HCT116 (cell line): ENCODE results near the gene N4BP2. TPM values are rescaled to one million over a fixed set of nuclear protein-coding genes. Genes with fewer than 3 reads are reported as not detected.

Source experiments
- ATAC-seq: fragments of 200-7000 bp; cut with Tn5 transposase; 2 replicates; pipeline ENCODE4 v1.9.1; 2020; ENCODE audit warnings: mild to moderate bottlenecking, moderate library complexity
- BruUV-seq: library from RNA; stranded (reverse); fragments of 400-500 nt; replicated peaks from 2 replicates; lab custom pipeline; 2021; lab: Mats Ljungman, UMichigan
- CTCF ChIA-PET: fragments of 300-600 bp; sonication (Branson Sonifier 250); formaldehyde crosslinking; loops from one replicate; lab custom pipeline; 2021; ENCODE audit warnings: antibody characterized with exemption; lab: Charles Lee
- POLR2A ChIA-PET: fragments of 300-600, 350-600 bp; sonication (Branson Sonifier 250); formaldehyde crosslinking; loops from one replicate; lab custom pipeline; 2021; ENCODE audit warnings: antibody characterized with exemption; lab: Charles Lee
- RAD21 ChIA-PET, 2 experiments: fragments of 300-600 bp; sonication (Branson Sonifier 250); formaldehyde crosslinking; loops; one replicate each; lab custom pipeline; 2023; ENCODE audit warnings: low total read pairs in 2 of 2; ENCODE audit not compliant: uncharacterized antibody in 2 of 2, unreplicated experiment in 2 of 2, low non-redundant PET in 1 of 2; lab: Charles Lee
- DNase-seq: peaks from one replicate; pipeline ENCODE4 v3.0.0-alpha.2; 2010; ENCODE audit warnings: low read depth, low spot score
- H2AFZ ChIP-seq: fragments of 200-600 bp; shearing (Covaris generic), sonication (generic); 2 replicates; pipeline ENCODE4 v1.6.1; 2017; ENCODE audit warnings: low read depth, mixed run types, mixed read lengths, antibody characterized with exemption, low read length; ENCODE audit not compliant: poor library complexity, severe bottlenecking
- H3K27ac ChIP-seq: 2 replicates; pipeline ENCODE4 v1.5.1; 2012; ENCODE audit warnings: low read depth, low read length
- H3K27me3 ChIP-seq: fragments of 200-600 bp; sonication (generic); 2 replicates; pipeline ENCODE4 v1.6.1; 2016; ENCODE audit warnings: mixed run types, low read length, mixed read lengths; ENCODE audit not compliant: insufficient read depth
- H3K36me3 ChIP-seq, 2 experiments: fragments of 200-500 bp in 1 of 2; fragments of 200-600 bp in 1 of 2; sonication (Bioruptor generic) in 1 of 2; sonication (generic) in 1 of 2; 2 replicates each; pipeline versions ENCODE4 v1.5.1 to v1.6.1; 2014 to 2016; ENCODE audit warnings: low read length in 2 of 2, inconsistent platforms in 1 of 2, mixed read lengths in 1 of 2, mixed run types in 1 of 2; ENCODE audit not compliant: insufficient read depth in 2 of 2, control insufficient read depth in 1 of 2
- H3K4me1 ChIP-seq, 2 experiments: fragments of 200-600 bp in 1 of 2; sonication (generic) in 1 of 2; 2 replicates each; pipeline versions ENCODE4 v1.5.1 to v1.6.1; 2012 to 2017; ENCODE audit warnings: low read length in 2 of 2, inconsistent platforms in 1 of 2, mild to moderate bottlenecking in 1 of 2, mixed read lengths in 1 of 2, mixed run types in 1 of 2, moderate library complexity in 1 of 2; ENCODE audit not compliant: insufficient read depth in 2 of 2, control insufficient read depth in 1 of 2
- H3K4me2 ChIP-seq: fragments of 200-600 bp; sonication (generic); 2 replicates; pipeline ENCODE4 v1.6.1; 2017; ENCODE audit warnings: mixed run types, low read length, mixed read lengths
- H3K4me3 ChIP-seq, 2 experiments: fragments of 200-600 bp in 1 of 2; sonication (generic) in 1 of 2; replicated peaks in 1 of 2; 2 replicates each; pipeline ENCODE4 v1.5.1; 2011 to 2016; ENCODE audit warnings: low read length in 2 of 2, control low read depth in 1 of 2, low read depth in 1 of 2, mild to moderate bottlenecking in 1 of 2, mixed read lengths in 1 of 2, mixed run types in 1 of 2
- H3K79me2 ChIP-seq: fragments of 200-600 bp; sonication (generic); 2 replicates; pipeline ENCODE4 v1.6.1; 2017; ENCODE audit warnings: mild to moderate bottlenecking, mixed run types, low read length, moderate library complexity, mixed read lengths; ENCODE audit not compliant: insufficient read depth
- H3K9ac ChIP-seq: fragments of 200-600 bp; sonication (generic); 2 replicates; pipeline ENCODE4 v1.6.1; 2016; ENCODE audit warnings: low read length, mixed read lengths
- H3K9me2 ChIP-seq: fragments of 200-600 bp; sonication (generic), shearing (Covaris generic); 2 replicates; pipeline ENCODE4 v1.6.1; 2017; ENCODE audit warnings: mixed run types, mild to moderate bottlenecking, moderate library complexity; ENCODE audit not compliant: insufficient read depth
- H3K9me3 ChIP-seq, 2 experiments: fragments of 200-500 bp in 1 of 2; fragments of 200-600 bp in 1 of 2; sonication (Bioruptor generic) in 1 of 2; sonication (generic) in 1 of 2; 2 replicates each; pipeline ENCODE4 v1.6.1; 2014 to 2017; ENCODE audit warnings: low read length in 2 of 2, mixed read lengths in 2 of 2, inconsistent platforms in 1 of 2, low read depth in 1 of 2, mild to moderate bottlenecking in 1 of 2, mixed run types in 1 of 2, moderate library complexity in 1 of 2; ENCODE audit not compliant: control insufficient read depth in 1 of 2, insufficient read depth in 1 of 2
- H4K20me1 ChIP-seq: fragments of 200-600 bp; sonication (generic), shearing (Covaris generic); 2 replicates; pipeline ENCODE4 v1.6.1; 2017; ENCODE audit warnings: mixed run types, mild to moderate bottlenecking, moderate library complexity; ENCODE audit not compliant: insufficient read depth
- CEBPB ChIP-seq: IDR thresholded peaks from 2 replicates; pipeline ENCODE4 v1.6.1; 2012; ENCODE audit warnings: low read depth
- EGR1 ChIP-seq: IDR thresholded peaks from 2 replicates; pipeline ENCODE4 v1.6.1; 2012; ENCODE audit warnings: low read depth
- ELF1 ChIP-seq: IDR thresholded peaks from 2 replicates; pipeline ENCODE4 v1.6.1; 2012; ENCODE audit warnings: low read depth, borderline replicate concordance
- EZH2 ChIP-seq: fragments of 200-600 bp; sonication (generic); IDR thresholded peaks from 2 replicates; pipeline ENCODE4 v1.6.1; 2017; ENCODE audit warnings: antibody characterized with exemption, mixed run types
- FOSL1 ChIP-seq: IDR thresholded peaks from 2 replicates; pipeline ENCODE4 v1.6.1; 2012; ENCODE audit warnings: low read depth
- JUND ChIP-seq: IDR thresholded peaks from 2 replicates; pipeline ENCODE4 v1.6.1; 2012
- POLR2A ChIP-seq: IDR thresholded peaks from 2 replicates; pipeline ENCODE4 v1.7.0; 2011; ENCODE audit warnings: borderline replicate concordance; ENCODE audit not compliant: insufficient read depth, insufficient read length; ENCODE audit errors: extremely low read depth
- RAD21 ChIP-seq: IDR thresholded peaks from 2 replicates; pipeline ENCODE4 v1.6.1; 2012; ENCODE audit warnings: low read depth, mild to moderate bottlenecking
- SIN3A ChIP-seq: IDR thresholded peaks from 2 replicates; pipeline ENCODE4 v1.6.1; 2012; ENCODE audit warnings: low read depth
- SP1 ChIP-seq: IDR thresholded peaks from 2 replicates; pipeline ENCODE4 v1.6.1; 2012; ENCODE audit warnings: low read depth
- TCF7L2 ChIP-seq: IDR thresholded peaks from 2 replicates; pipeline ENCODE4 v1.7.0; 2011; ENCODE audit warnings: borderline replicate concordance, inconsistent platforms; ENCODE audit not compliant: insufficient read depth, insufficient read length; ENCODE audit errors: extremely low read depth
- YY1 ChIP-seq: IDR thresholded peaks from 2 replicates; pipeline ENCODE4 v1.6.1; 2011; ENCODE audit warnings: low read length, low read depth, moderate library complexity, mild to moderate bottlenecking; ENCODE audit not compliant: insufficient replicate concordance; ENCODE audit errors: extremely low read depth
- ZFX ChIP-seq: fragments of 450-650 bp; IDR thresholded peaks from 2 replicates; pipeline ENCODE4 v1.6.1; 2017
- intact Hi-C: fragments of 100-400 bp; cut with micrococcal nuclease; formaldehyde crosslinking; loops from 2 replicates; pipeline ENCODE4 v1.10.0; 2022
- total RNA-seq: library from RNA; stranded (reverse); gene quantifications from one replicate; pipeline ENCODE4 v1.2.1, GENCODE V29; 2021; ENCODE audit not compliant: unreplicated experiment
- TF ChIP-seq, protein P1 (sequence below), 3 experiments: fragments of 200-600 bp in 1 of 3; sonication (generic) in 1 of 3; IDR thresholded peaks in 2 of 3; conservative IDR thresholded peaks in 1 of 3; 2 replicates each; pipeline ENCODE4 v1.5.1; 2012 to 2017; ENCODE audit warnings: low read depth in 2 of 3, low read length in 2 of 3, antibody characterized with exemption in 1 of 3, borderline replicate concordance in 1 of 3, control low read depth in 1 of 3, mild to moderate bottlenecking in 1 of 3, mixed read lengths in 1 of 3, mixed run types in 1 of 3, moderate library complexity in 1 of 3; ENCODE audit not compliant: insufficient read depth in 1 of 3
- TF ChIP-seq, protein P2 (sequence below): IDR thresholded peaks from 2 replicates; pipeline ENCODE4 v1.6.1; 2012
- TF ChIP-seq, protein P3 (sequence below): IDR thresholded peaks from 2 replicates; pipeline ENCODE4 v1.6.1; 2011; ENCODE audit warnings: mild to moderate bottlenecking, low read length, moderate library complexity; ENCODE audit not compliant: insufficient replicate concordance; ENCODE audit errors: extremely low read depth

The N4BP2 gene
- total RNA-seq, 1 experiment from 2014 or later: 7.0 TPM

DNA sequence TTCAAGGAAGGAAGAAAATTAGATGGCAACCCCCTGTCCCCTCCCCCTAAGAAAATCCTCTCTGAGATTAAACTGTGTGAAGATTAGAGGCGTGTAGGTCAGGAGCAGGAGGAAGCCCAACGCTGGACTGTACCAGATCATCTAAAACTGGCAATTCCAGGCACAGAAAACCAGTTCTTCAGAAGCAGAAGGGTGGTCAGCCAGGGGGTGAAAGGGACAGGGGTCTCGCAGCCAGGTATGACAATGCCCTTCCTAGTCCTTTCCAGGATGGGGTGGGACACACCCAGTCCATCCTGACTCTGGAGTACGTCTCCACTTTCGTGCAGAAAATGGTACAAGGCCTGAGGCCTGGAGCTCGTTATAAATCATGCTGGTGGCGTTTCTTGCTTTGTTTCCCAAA is 136.9 kb downstream of the N4BP2 start:
- BruUV-seq: no TSS peak
- no peak for ATAC-seq
- intact Hi-C loops: no loop called here

DNA sequence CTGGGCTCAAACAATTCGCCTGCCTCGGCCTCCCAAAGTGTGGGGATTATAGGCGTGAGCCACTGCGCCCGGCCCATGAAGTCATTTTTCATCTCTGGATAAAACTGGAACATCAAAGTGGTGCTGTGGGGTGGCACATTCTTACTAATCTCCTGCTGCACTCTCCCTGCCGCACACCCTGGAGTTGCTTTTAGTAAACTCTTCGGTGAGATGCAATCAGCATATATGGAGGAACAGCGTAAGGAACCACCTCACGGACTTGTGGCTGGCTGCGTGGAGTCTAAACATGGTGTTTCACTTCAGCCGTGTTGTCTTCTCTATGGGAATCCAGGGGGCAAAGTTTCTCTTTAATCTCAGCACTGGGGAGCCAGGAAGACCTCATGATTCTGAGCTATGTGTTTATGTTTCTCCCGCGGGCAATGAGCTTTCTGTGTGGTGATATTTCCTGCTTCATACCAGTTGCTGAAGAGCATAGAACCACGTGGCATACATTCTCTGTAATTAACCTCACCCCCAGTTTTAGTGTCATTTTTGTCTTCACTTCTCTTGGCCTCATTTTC is 138.0 kb downstream of the N4BP2 start:
- Histone ChIP-seq H3K9me3 (no peaks in the 10 kb centered on the region), H3K27ac (no peak overlapping the region), H3K4me2 (no peak overlapping the region), H2AFZ (no peak overlapping the region), H3K9me2 (no peaks in the 10 kb centered on the region), H3K4me1 (no peaks in the 10 kb centered on the region), H3K9ac (no peak overlapping the region), H3K36me3 (no peaks in the 10 kb centered on the region), H3K79me2 (no peaks in the 10 kb centered on the region), H3K27me3 (no peaks in the 10 kb centered on the region), H3K4me3 (no peak overlapping the region), H4K20me1 (no peaks in the 10 kb centered on the region)
- BruUV-seq: no TSS peak
- ATAC-seq: no peak
- CTCF ChIA-PET: no interaction called here
- no peak for DNase-seq
- RAD21 ChIA-PET: no interaction called here
- intact Hi-C loops: no loop called here
- POLR2A ChIA-PET: no interaction called here
- TF ChIP-seq FOSL1: no peak
- TF ChIP-seq, protein P1, sequence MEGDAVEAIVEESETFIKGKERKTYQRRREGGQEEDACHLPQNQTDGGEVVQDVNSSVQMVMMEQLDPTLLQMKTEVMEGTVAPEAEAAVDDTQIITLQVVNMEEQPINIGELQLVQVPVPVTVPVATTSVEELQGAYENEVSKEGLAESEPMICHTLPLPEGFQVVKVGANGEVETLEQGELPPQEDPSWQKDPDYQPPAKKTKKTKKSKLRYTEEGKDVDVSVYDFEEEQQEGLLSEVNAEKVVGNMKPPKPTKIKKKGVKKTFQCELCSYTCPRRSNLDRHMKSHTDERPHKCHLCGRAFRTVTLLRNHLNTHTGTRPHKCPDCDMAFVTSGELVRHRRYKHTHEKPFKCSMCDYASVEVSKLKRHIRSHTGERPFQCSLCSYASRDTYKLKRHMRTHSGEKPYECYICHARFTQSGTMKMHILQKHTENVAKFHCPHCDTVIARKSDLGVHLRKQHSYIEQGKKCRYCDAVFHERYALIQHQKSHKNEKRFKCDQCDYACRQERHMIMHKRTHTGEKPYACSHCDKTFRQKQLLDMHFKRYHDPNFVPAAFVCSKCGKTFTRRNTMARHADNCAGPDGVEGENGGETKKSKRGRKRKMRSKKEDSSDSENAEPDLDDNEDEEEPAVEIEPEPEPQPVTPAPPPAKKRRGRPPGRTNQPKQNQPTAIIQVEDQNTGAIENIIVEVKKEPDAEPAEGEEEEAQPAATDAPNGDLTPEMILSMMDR (IDR thresholded peaks at IDR 0.05 in 2 of 3, conservative IDR thresholded peaks at IDR 0.05 in 1 of 3; ENCODE audit: borderline replicate concordance in 1 of 3, insufficient read depth in 1 of 3, low read depth in 2 of 3, low read length in 2 of 3): no peak
- TF ChIP-seq ELF1: no peak
- no peak for TF ChIP-seq POLR2A
- TF ChIP-seq, protein P2, sequence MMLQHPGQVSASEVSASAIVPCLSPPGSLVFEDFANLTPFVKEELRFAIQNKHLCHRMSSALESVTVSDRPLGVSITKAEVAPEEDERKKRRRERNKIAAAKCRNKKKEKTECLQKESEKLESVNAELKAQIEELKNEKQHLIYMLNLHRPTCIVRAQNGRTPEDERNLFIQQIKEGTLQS: no peak
- no peak for TF ChIP-seq SP1
- TF ChIP-seq, protein P3, sequence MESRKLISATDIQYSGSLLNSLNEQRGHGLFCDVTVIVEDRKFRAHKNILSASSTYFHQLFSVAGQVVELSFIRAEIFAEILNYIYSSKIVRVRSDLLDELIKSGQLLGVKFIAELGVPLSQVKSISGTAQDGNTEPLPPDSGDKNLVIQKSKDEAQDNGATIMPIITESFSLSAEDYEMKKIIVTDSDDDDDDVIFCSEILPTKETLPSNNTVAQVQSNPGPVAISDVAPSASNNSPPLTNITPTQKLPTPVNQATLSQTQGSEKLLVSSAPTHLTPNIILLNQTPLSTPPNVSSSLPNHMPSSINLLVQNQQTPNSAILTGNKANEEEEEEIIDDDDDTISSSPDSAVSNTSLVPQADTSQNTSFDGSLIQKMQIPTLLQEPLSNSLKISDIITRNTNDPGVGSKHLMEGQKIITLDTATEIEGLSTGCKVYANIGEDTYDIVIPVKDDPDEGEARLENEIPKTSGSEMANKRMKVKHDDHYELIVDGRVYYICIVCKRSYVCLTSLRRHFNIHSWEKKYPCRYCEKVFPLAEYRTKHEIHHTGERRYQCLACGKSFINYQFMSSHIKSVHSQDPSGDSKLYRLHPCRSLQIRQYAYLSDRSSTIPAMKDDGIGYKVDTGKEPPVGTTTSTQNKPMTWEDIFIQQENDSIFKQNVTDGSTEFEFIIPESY: no peak
- no peak for TF ChIP-seq ZFX
- TF ChIP-seq EZH2: no peak
- TF ChIP-seq TCF7L2: no peak
- TF ChIP-seq YY1: no peak
- no peak for TF ChIP-seq SIN3A
- no peak for TF ChIP-seq JUND
- TF ChIP-seq RAD21: no peak
- TF ChIP-seq CEBPB: no peak

More for the DNA sequence above, 136.9 kb downstream of the N4BP2 start:
- no peak overlapping the region for H3K9ac ChIP-seq
- no peak for DNase-seq
- no peak overlapping the region for H3K4me2 ChIP-seq
- no peaks in the 10 kb centered on the region for H4K20me1 ChIP-seq
- POLR2A ChIA-PET: no interaction called here
- no peaks in the 10 kb centered on the region for H3K27me3 ChIP-seq
- no peaks in the 10 kb centered on the region for H3K9me3 ChIP-seq
- H3K27ac ChIP-seq: no peak overlapping the region
- CTCF ChIA-PET: no interaction called here
- TF ChIP-seq EGR1: no peak
- TF ChIP-seq, protein P2: no peak
- TF ChIP-seq, all 23 proteins: peak for 0
- no peaks in the 10 kb centered on the region for H3K36me3 ChIP-seq
- H3K4me1 ChIP-seq: no peaks in the 10 kb centered on the region
- H2AFZ ChIP-seq: no peak overlapping the region
- no peaks in the 10 kb centered on the region for H3K9me2 ChIP-seq
- RAD21 ChIA-PET: no interaction called here
- no peaks in the 10 kb centered on the region for H3K79me2 ChIP-seq
- H3K4me3 ChIP-seq: no peak overlapping the region
